Endothelial cell (in vitro differentiated cells): ENCODE results near the gene TNFRSF19. TPM values are rescaled to one million over a fixed set of nuclear protein-coding genes. Genes with fewer than 3 reads are reported as not detected.

ENCODE experiments used
- DNase-seq: peaks from one replicate; pipeline ENCODE4 v3.0.0; 2021; ENCODE audit warnings: low spot score
- H3K27ac Mint-ChIP-seq: one replicate; pipeline ENCODE4 v1.8.0; 2021; ENCODE audit warnings: mixed read lengths, inconsistent platforms; ENCODE audit not compliant: unreplicated experiment
- H3K27me3 Mint-ChIP-seq: one replicate; pipeline ENCODE4 v1.8.0; 2021; ENCODE audit warnings: mild to moderate bottlenecking, moderate library complexity, mixed read lengths, inconsistent platforms; ENCODE audit not compliant: unreplicated experiment
- H3K36me3 Mint-ChIP-seq: one replicate; pipeline ENCODE4 v1.8.0; 2021; ENCODE audit warnings: mild to moderate bottlenecking, low read depth, mixed read lengths, inconsistent platforms; ENCODE audit not compliant: unreplicated experiment
- H3K4me1 Mint-ChIP-seq: one replicate; pipeline ENCODE4 v1.8.0; 2021; ENCODE audit warnings: mild to moderate bottlenecking, mixed read lengths, inconsistent platforms; ENCODE audit not compliant: unreplicated experiment
- H3K4me3 Mint-ChIP-seq: one replicate; pipeline ENCODE4 v1.8.0; 2021; ENCODE audit warnings: mild to moderate bottlenecking, mixed read lengths, inconsistent platforms; ENCODE audit not compliant: unreplicated experiment
- H3K9me3 Mint-ChIP-seq: one replicate; pipeline ENCODE4 v1.8.0; 2021; ENCODE audit warnings: mixed read lengths, inconsistent platforms; ENCODE audit not compliant: unreplicated experiment
- CTCF ChIP-seq: fragments of 200-600 bp; sonication (generic); IDR thresholded peaks from one replicate; pipeline ENCODE4 v1.5.0; 2021; ENCODE audit warnings: antibody characterized with exemption; ENCODE audit not compliant: unreplicated experiment
- total RNA-seq: library from RNA; stranded (reverse); fragmentation: NEBNext Ultra II Directional; extraction: Animal tissue kit (Norgen Biotek cat#: 25700); gene quantifications from one replicate; pipeline ENCODE4 v1.2.1, GENCODE V29; 2021; ENCODE audit not compliant: unreplicated experiment

The TNFRSF19 gene
- total RNA-seq, 1 donor from 2014 or later, result 8.8 TPM

- no peaks in the 10 kb centered on the region for H3K27me3 Mint-ChIP-seq
- no peak for TF ChIP-seq CTCF
- H3K9me3 Mint-ChIP-seq, result no peaks in the 10 kb centered on the region
- no peak overlapping the region for H3K4me3 Mint-ChIP-seq
- peaks cover 43% of the 10 kb centered on the region for H3K4me1 Mint-ChIP-seq
- no peaks in the 10 kb centered on the region for H3K36me3 Mint-ChIP-seq
- no peak for DNase-seq
- H3K27ac Mint-ChIP-seq, result peak overlapping the region; percentile 70
Measured at GRCh38 chr13:23652909-23653726, 82.9 kb downstream of the TNFRSF19 start.

- no peak for TF ChIP-seq CTCF
- Mint-ChIP-seq H3K4me1 (peaks cover 43% of the 10 kb centered on the region), H3K36me3 (no peaks in the 10 kb centered on the region), H3K9me3 (no peaks in the 10 kb centered on the region), H3K4me3 (no peak overlapping the region), H3K27ac (peak overlapping the region; percentile 70), H3K27me3 (no peaks in the 10 kb centered on the region)
- DNase-seq, result peak; percentile 9
Measured at GRCh38 chr13:23654111-23655110, 84.2 kb downstream of the TNFRSF19 start.

GRCh38 chr13:23655321-23655720, 85.1 kb downstream of the TNFRSF19 start:
- no peak for DNase-seq
- Mint-ChIP-seq H3K4me1 (peaks cover 43% of the 10 kb centered on the region), H3K9me3 (no peaks in the 10 kb centered on the region), H3K27me3 (no peaks in the 10 kb centered on the region), H3K36me3 (no peaks in the 10 kb centered on the region), H3K4me3 (no peak overlapping the region), H3K27ac (no peak overlapping the region)
- TF ChIP-seq CTCF, result no peak

- no peak for TF ChIP-seq CTCF
- Mint-ChIP-seq H3K4me3 (no peak overlapping the region), H3K27me3 (no peaks in the 10 kb centered on the region), H3K36me3 (no peaks in the 10 kb centered on the region), H3K27ac (no peak overlapping the region), H3K9me3 (no peaks in the 10 kb centered on the region), H3K4me1 (peaks cover 43% of the 10 kb centered on the region)
- DNase-seq, result no peak
Measured at GRCh38 chr13:23656637-23657371, 86.6 kb downstream of the TNFRSF19 start.
